Central memory CD4-positive, alpha-beta T cell (primary cell): Measurements from ENCODE around the gene FAM53A.

ENCODE experiments used
- DNase-seq: peaks from one replicate; pipeline ENCODE4 v3.0.0; 2022
- total RNA-seq, 3 experiments: gene quantifications; one replicate each; lab custom pipeline; 2026; lab: John Stamatoyannopoulos, UW

The FAM53A gene, protein sequence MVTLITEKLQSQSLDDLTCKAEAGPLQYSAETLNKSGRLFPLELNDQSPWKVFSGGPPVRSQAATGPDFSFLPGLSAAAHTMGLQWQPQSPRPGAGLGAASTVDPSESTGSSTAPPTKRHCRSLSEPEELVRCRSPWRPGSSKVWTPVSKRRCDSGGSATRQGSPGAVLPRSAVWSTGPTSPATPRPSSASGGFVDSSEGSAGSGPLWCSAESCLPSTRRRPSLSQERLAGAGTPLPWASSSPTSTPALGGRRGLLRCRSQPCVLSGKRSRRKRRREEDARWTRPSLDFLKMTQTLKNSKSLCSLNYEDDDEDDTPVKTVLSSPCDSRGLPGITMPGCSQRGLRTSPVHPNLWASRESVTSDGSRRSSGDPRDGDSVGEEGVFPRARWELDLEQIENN
- 1.0 to 3.7 (median 1.6) reads per million in 3 experiments for total RNA-seq

DNA sequence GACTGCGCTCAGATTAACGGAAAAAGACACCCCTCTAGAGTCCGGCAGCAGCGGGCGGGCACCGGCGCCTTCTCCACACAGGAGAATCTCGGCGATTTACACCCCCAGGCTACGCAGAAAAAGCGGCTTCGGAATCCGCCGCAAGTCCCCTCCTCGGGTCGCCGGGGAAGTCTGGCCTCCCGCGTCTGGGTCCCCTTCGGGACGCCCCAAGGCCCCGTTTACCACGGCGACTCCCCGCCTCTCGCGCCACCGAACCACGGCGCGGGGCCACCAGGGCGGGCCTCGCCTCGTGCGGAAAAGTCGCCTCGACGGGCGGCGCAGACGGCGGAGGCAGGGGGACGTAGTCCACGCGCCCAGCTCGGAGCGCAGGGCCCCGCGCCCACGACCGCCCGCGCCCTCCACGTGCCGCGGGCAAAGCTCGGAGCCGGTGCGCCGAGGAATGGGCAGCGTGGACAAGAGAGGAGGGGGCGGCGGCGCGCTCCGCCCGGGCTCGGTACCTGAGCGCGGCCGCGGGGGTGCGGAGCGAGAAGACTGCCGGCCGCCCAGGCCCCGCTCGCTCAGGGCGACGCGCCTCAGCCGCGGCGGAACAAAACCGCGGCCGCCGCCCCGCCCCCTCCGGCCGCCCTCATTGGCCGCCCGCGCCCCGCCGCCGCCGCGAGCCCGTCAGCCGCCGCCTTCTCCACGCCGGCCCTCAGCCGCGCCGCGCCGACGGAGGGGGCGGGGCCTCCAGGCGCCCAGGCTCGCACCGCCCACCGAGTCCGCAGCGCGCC, at the start of gene FAM53A:
FAM53A (minus strand) TSS at position 578 of the 770 bp plus-strand sequence. CDS start 15,572 bp downstream, outside the sequence.
- DNase-seq, result peak; percentile 90

DNA sequence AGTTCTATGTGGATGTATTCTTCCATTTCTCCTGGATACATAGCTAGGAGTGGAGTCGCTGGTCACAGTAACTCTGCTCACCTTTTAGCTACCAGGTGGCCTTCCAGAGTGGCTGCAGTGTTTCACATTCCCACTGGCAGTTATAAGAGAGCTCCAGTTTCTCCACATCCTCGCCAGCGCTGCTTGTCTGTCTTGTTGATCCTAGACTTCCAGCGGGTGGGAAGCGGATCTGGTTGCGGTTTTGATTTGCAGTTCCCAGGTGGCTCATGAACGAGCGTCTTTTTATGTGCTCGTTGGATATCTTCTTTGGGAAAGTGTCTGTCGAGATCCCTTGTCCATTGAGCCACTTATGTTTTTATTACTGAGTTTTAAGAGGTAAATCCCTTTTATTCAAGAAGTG, 48.8 kb upstream of the FAM53A start:
- DNase-seq, result no peak

DNA sequence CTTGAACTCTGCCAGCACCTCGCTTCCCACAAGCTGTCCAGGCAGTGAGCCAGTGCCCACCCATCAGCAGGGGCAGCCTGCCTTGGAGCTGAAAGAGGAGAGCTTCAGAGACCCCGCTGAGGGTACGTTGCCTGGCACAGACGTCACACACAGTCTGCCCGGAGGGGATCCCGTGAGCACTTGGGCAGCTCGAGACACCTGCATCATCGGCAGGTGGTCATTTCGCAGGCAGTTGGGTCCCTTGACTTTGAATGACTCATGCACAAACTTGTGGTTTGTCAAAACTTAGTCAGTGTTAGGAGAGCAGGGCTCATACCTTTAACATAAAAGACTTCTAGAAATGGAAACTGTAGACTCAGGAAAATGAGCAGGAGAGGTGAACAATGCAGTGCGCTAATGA, 47.1 kb upstream of the FAM53A start:
- DNase-seq, result no peak

DNA sequence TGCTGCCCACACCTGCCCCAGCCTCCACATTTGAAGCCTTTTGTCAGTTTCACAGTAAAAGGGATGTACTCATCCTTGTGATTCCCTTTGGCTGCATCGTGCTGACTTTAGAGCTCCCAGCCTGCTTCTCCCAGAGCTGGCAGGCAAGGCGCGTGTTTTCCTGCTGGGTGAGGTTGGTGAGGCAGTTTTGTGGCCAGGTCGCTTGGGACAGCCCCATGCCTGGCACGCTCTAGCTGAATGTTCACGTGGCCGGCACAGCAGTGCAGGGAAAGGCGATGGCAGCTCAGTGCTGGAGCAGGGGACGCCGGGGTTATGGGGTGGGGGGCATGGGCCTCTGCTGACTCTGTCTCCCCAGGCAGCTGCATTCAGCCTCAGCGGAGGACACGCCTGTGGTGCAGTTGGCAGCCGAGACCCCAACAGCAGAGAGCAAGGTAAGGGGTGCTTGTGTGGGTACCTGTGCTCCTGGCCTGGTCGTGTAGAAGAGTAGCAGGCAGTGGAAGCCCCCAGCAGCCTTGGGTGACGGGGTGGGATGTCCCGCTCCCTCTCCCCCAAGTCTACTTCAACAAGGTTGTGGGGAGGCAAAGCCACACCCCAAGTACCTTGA, 46.5 kb upstream of the FAM53A start:
- DNase-seq, result no peak

DNA sequence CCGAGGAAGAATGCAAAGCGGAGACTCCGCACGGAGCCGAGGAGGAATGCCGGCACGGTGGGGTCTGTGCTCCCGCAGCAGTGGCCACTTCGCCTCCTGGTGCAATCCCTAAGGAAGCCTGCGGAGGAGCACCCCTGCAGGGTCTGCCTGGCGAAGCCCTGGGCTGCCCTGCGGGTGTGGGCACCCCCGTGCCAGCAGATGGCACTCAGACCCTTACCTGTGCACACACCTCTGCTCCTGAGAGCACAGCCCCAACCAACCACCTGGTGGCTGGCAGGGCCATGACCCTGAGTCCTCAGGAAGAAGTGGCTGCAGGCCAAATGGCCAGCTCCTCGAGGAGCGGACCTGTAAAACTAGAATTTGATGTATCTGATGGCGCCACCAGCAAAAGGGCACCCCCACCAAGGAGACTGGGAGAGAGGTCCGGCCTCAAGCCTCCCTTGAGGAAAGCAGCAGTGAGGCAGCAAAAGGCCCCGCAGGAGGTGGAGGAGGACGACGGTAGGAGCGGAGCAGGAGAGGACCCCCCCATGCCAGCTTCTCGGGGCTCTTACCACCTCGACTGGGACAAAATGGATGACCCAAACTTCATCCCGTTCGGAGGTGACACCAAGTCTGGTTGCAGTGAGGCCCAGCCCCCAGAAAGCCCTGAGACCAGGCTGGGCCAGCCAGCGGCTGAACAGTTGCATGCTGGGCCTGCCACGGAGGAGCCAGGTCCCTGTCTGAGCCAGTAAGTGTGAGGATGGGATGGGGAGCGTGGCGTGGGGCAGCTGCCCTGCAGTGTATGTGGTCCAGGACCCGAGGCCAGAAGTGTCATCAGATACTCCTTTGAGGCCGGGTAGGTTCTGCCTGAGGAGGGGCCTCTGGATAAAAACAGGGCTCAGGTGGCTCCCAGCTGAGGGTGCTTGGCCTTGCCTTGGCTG, 44.2 kb upstream of the FAM53A start:
- DNase-seq, result no peak

DNA sequence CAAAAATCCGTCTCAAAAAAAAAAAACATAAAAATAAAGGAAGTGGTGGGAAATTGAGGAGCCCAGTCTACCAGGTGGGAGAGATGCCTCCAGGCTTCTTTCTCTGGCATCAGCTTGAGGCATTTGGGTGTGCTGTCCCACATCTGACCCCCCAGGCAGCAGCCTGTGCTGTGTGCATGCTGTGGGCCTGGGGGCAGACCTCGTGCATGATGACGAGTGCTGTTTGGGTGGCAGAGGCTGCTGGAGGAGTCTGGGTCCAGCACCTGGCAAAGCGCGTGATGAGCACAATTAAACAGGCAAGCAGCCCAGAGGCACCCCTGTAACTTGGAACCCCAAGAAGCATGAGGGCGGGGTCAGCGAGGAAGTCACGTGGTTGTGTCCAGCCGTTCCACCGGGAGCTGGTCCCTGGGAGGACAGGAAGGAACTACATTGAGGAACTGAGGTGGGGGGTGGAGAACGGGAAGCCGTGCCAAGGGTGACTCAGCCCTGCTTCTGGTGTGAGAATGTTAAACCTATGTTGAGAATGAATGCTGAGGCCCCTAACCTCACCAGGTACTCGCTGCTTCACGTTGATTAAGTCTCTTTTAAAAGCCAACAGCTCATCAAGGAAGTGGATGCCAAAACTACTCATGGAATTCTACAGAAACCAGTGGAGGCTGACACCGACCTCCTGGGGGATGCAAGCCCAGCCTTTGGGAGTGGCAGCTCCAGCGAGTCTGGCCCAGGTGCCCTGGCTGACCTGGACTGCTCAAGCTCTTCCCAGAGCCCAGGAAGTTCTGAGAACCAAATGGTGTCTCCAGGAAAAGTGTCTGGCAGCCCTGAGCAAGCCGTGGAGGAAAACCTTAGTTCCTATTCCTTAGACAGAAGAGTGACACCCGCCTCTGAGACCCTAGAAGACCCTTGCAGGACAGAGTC, 43.3 kb upstream of the FAM53A start:
- no peak for DNase-seq

DNA sequence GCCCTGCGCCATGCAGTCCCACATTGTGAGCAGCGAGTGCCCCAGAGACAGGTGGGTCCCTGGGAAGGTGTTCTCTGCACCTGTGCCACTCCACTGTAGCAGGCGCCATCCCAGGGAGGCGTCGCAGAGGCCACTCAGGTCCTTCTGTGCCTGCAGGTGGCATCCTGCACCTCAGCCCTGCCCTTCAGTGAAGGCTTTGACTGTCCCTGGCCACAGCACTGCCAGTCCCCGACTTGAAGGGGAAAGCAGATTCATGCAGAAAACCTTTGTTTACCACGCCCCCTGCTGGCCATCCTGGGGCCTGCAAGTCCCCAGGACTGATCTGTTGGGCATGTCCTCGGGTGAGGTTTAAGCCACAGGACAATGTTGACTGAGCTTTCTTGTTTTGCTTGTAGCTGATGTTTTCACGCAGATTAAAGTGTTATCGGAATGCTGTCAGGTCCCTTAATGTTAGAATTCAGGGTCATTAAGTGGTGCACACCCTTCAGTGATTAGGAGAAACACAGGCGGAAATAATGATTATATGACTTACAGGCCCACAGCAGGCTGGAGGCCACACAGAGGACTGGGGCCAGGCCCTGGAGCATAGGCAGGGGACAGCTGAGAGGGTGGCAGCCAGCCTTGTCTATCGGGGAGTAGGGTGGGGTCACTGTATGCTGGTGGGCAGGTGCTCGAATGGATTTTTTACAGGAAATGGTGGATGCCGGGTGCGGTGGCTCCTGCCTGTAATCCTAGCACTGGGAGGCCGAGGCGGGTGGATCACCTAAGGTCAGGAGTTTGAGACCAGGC, 42.2 kb upstream of the FAM53A start:
- DNase-seq, result peak; percentile 82

DNA sequence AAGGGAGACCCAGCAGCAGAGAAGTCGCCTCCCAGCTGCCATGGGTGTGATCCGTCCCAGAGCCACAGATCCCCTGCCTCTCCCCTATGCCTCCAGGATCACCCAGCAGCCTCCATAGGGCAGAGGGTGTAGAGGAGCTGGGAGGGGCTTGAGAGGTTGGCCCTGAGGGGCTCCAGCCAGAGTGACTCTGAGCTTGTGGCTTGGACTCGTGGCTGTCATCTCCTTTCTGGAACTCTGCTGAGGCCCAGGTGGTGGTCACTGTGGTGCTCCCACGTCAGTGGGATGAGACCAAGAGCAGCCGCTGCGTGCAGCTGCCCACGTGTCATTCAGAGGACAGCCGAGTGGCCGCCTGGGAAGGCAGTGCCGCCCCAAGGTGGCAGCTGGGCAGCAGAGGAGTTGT, 41.4 kb upstream of the FAM53A start:
- DNase-seq, result no peak

DNA sequence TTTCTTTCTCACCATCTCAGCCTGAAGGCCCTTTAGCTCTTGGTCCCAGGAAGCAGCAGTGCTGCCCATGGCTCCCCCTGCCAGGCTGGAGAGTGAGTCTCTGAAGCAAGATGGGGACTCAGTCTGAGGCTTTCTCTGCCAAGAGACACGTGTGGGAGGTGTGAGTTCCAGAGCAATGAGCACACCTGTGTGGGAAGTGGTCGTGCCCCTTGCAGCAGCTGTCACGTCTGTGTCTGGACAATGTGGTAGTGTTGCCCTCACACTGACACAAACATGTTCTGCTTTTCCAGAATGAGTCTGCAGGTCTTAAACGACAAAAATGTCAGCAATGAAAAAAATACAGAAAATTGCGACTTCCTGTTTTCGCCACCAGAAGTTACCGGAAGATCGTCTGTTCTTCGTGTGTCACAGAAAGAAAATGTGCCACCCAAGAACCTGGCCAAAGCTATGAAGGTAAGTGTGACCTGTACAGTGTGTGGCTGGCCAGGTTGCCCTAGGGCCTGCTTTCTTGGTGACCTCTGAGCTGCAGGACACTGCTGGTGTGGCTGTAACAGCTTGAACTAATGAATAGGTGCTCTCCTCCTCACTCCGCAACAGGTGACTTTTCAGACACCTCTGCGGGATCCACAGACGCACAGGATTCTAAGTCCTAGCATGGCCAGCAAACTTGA, 39.2 kb upstream of the FAM53A start:
- peak; percentile 69 for DNase-seq

DNA sequence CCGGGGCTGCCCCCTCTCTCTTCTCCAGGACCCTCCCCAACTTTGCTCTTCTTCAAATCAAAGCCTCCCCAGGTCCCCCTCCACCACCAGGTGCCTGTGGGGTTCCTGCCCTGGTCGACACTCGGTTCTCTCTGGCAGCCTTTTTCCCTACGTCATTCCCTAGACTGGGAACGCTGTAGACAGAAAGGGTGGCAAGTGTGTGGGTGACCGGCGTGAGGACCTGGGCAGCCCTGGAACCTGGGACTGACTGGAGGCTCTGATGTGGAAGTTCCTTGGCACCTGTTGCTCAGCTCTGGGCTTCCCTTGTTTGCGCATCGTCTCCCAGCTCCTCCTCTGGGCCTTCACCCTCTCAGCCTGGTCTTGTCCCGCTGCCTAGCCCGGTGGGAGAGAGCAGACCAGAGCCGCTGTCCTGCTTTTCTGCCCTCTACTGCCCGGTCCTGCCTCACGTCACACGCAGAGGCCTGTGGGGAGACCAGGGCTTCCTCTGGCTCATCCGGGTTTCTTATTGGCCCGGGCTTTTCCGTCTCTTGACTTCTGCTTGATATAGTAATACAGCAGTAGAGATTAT, 38.5 kb upstream of the FAM53A start:
- no peak for DNase-seq

DNA sequence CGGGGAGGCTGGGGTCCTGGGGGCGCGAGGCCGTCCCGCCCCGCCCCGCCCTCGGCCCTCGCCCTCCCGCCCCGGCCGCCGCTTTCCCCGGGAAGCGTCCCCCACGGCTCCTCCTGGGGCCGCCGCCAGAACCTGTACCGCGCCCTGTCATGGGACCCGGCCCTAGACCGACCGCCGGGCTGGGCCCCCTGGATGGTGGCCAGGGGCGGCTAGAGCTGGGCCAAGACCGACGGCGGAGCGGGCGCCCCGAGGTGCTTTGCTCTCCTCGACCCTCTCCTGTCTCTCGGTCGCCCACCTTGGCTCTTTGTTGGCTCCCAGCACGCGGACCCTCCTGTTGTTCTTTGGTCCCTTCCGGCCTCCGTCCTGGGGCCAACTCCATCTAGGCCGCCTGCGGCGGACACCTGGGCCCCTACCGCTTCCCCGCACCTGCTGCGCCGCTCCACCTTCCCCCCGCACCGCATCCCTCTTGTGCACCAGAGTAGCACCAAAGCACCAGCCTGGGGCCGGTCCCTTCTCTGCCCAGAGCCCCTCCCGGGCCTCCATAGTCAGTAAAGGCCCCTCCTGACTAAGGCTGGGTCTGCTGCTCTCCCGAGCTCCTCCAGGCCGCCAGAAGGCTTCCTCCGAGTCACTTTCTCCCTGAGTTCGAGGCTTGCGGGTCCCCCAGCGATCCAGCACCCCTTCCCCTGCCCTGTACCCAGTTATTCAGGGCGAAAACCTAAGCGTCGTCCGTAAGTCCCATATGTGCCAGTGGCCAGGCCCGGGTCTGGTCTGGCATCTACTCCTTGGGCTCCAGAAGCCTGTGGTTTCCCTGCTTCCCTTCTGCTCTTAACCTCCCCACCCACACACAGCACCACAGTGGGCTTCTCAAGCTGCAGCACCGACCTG, 37.8 kb upstream of the FAM53A start:
- no peak for DNase-seq

DNA sequence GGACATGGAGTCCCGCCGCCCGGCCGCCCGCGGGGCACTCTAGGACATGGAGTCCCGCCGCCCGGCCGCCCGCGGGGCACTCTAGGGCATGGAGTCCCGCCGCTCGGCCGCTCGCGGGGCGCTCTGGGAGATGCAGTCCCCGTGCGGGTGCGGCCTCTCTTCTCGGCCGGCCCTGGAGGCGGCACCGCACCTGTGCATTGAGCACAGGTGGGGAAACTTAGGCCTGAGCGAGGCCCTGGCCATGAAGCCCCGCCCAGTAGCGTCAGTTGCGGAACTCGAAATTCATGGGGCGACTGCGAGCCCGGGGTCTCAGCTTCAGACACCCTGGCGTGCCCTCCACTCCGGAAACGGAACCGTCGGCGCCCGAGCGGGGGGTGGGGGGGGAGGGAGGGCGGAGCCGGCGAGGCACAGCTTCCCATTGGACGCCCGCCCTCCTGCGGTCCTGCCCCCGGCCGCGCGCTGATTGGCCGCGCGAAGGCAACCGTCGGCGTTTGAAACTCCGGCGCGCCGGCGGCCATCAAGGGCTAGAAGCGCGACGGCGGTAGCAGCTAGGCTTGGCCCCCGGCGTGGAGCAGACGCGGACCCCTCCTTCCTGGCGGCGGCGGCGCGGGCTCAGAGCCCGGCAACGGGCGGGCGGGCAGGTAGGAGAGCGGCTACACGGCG, 37.0 kb upstream of the FAM53A start, which contains the start of the genes TACC3 and TMEM129:
TACC3 (plus strand) TSS at position 519 of the 663 bp plus-strand sequence. CDS start 1,901 bp downstream, outside the sequence.
TMEM129 (minus strand) TSS at position 321 of the 663 bp plus-strand sequence. CDS start 486 bp downstream, outside the sequence.
- DNase-seq, result peak; percentile 97

DNA sequence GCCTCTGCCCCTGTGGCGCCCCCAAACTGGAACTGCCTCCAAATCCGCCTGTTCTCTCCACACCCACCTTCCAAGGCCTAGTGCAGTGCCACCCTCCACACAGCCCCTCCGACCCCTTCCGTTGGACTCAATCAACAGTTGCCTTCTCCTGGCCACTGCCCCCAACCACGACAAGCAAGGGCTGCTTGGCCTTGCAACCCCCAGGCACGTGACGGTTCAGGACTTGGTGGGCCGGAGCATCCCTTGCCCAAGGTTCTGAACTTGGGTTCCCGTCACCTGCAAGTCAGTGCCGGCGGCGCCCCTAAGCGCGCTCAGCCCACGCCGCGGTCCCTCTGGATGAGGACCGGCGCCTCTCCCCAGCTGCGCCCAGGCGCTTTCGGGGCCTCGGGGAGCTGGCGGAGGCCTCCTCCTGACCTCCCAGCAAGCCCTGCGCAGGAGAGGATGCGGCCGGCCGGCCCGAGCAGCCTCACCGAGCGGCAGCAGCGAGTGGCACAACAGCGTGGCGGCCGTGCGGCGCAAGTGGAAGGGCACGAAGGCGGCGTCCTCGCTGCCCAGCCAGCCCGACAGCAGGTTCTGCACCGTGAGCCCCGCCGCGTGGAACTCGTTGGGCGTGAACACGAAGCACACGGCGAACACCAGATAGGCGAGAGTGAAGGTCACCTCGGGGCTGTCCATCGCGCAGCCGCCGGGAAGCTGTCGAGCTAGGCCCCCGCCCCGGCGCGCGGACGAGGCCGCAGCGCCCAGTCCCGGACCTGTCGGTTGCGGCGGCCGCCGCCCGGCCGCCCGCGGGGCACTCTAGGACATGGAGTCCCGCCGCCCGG, 36.3 kb upstream of the FAM53A start:
- peak; percentile 45 for DNase-seq

DNA sequence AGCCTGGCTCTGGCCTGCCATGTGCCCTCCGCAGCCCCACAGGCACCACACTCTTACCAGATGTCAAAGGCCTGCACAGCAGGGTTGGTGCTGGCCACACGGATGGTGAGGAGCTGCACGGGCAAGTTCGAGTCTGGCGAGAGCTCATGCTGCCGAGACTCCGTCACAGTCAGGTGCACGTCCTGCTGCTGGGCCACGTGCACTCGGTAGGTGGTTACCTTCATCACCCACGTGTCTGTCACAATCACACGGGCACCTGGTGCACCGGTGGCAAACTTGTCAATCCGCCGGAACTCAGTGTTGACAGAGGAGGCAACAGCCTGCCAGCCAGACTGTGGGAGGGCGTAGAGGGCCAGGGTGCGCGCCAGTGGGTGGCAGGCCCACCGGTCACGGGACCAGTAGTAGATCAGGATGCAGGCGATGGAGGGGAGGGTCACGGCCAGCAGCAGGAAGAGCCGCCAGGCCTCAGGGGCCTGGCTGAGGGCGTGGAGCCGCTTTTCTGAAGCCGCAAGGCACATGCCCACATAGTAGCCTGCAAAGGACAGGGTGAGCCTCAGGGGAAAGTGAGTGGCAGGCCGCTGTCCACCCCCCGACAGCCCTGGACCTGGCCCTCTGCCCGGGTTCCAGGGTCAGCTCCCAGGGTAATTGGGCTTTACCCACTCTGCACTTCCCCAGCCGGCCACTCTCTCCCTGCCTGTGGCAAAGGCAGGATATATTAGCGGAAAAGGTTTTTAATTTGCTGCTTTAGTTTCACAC, 34.2 kb upstream of the FAM53A start:
- no peak for DNase-seq
